DMS 273 (cell line): Measurements from ENCODE around the gene ACOX2.

ENCODE experiments used
- DNase-seq: peaks from one replicate; lab custom pipeline; 2025; ENCODE audit not compliant: unreplicated experiment; lab: John Stamatoyannopoulos, UW

Gene ACOX2

GRCh38 chr3:58567251-58567515 is 30.2 kb upstream of the ACOX2 start:
- DNase-seq = no peak

- no peak for DNase-seq
Measured at GRCh38 chr3:58566398-58567250, 29.6 kb upstream of the ACOX2 start.

DNA sequence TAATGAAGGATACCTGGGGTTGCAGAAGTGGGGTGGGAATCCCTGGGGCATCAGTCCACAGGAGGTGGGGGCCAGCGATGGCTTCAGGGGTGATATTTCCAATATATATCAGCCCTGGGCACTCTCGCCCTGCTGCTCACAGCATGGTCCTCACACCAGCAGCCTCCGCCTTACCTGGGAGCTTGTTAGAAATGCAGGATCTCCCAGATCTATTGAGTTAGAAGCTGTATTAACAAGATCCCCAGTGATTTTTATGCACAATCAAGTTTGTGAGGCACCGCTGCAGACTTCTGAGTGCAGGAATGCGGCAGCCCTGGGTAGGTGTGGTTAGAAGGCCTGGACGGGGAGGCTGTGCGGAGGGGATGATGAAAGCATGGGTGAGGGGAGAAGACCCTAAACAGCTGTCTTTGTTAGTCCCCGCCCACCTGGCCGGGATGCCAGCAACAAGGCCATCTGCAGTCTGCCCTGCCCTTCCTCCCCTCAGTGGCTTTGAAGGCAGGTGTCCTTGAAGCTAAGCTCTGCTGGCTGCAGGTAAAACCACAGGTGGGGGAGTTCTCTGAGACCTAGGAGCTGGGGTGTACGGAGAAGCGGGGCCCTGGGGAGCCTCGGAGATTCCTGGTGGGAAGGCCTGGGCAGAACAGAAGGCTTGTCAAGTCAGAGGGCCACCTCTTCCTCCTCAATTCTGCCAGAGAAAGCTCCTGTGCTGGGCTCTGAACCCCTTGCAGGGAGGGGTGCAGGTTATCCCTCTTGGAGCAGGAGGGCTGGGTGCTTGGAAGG is 28.8 kb upstream of the ACOX2 start:
- DNase-seq = no peak

- DNase-seq = no peak
Measured at GRCh38 chr3:58564456-58565160, 27.6 kb upstream of the ACOX2 start.

- no peak for DNase-seq
Measured at GRCh38 chr3:58564054-58564453, 27.1 kb upstream of the ACOX2 start.

DNA sequence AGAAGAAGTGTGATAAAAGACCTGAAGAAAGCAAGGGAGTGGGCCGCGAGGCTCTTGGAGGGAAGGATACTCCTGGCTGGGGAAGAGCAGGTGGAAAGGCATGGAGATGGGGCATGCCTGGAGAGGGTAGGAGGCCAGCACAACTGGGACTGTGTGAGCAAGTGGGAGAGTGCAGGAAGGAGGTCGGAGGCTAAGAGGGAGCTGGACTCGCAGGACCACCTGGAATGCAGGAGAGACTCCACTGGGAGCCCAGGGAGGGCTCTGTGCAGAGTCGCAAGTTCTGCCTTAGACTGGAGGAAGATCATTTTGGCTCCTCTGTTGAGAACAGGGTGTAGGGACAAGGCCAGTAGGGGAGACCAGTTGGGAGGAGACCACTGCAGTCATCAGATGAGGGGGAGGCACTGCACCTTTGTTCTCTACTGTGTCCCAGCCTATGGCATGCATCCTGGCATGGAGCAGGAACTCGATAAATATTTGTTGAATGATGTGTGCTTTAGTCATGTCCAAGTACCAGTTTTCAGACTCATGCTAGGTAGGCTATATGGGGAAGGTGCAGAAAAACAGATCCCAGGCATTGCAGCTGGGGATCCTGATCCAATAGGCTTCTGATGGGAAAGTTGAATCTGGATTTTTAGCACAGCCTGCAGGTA is 26.5 kb upstream of the ACOX2 start:
- DNase-seq = no peak

- no peak for DNase-seq
Measured at GRCh38 chr3:58562498-58562897, 25.5 kb upstream of the ACOX2 start.

- DNase-seq = peak; percentile 39
Measured at GRCh38 chr3:58560771-58561311, 23.9 kb upstream of the ACOX2 start.

- no peak for DNase-seq
Measured at GRCh38 chr3:58559586-58559985, 22.6 kb upstream of the ACOX2 start.

DNA sequence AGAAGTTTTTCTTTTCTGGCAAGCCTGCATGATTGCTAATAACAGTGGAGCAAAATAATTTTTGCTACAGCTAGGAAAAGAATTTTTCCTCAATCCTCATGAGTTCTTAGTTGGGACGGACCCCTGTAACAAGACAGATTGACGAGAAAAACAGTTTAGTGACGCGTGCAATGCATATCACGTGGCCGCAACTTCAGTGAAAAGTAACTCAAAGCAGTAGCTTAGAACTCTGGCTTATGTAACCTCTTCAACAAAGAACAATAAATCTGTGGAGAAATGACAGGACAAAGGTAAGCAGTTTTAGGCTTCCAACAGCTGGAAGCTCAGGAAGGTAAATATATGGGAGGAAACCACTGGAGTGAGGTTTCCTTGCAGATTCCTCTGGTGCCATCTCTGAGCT is 20.5 kb upstream of the ACOX2 start:
- peak; percentile 41 for DNase-seq

DNA sequence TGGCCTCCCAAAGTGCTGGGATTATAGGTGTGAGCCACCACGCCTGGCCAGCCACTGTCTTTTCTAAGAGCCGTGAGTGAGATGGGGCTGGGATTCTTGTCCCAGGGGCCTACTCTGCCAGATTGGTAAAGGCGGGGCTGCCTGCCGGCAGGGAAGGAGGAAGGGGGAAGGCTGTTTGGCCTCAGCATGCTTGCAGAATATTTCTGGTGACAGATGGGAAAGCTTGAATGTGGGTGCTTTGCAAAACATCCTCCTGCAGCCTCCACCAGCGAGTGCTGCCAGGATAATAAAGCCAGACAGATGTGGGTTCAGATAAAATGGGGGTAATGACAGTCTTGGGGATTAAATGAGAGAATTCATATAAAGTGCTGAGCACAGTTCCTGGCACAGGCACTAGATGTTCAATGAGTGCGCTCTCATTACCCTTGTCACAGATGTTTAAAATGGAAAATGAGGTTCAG is 19.8 kb upstream of the ACOX2 start:
- peak; percentile 96 for DNase-seq

DNA sequence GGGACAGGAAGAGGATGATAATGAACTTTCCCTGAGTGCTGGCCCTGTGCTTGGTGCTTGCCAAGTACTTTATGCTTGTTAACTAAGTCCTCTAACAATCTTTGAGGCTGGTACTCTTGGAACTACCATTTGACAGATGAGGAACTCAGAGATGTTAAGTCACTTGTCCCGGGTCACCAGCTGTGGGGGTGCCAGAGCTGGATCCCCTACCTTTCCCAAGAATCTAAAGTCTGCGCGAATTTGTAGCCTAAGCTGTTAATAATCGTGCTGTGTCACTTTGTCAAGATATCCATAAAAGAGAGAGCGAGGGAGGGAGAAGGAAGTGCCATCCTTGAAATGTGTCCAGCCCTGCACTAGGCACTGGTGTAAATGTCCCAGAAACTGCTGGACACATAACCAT is 19.0 kb upstream of the ACOX2 start:
- no peak for DNase-seq

DNA sequence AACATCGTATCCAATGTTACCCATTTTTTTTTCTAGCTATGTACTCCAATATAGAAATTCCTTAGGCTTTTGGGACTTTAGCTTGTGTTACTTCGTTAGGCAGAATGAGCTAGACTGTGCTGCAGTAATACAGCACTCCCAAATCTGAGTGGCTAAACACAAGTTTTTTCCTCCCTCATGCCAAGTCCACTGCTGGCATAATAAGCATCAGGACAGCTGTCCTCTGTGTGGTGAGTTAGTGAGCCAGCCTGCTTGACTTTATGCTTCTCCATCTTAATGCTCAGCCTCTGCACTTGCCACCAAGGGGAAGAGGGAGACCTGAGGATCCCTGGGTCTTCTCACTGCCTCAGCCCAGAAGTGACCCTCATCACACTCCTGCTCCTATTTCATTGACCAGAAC is 18.2 kb upstream of the ACOX2 start:
- DNase-seq = peak; percentile 35

GRCh38 chr3:58553003-58553402 is 16.0 kb upstream of the ACOX2 start:
- DNase-seq = no peak

- DNase-seq = no peak
Measured at GRCh38 chr3:58551636-58552180, 14.7 kb upstream of the ACOX2 start.

GRCh38 chr3:58544541-58544940 is 7.6 kb upstream of the ACOX2 start:
- DNase-seq = no peak

- no peak for DNase-seq
Measured at GRCh38 chr3:58540176-58540858, 3.3 kb upstream of the ACOX2 start.

- DNase-seq = no peak
Measured at GRCh38 chr3:58539626-58540025, 2.6 kb upstream of the ACOX2 start.

DNA sequence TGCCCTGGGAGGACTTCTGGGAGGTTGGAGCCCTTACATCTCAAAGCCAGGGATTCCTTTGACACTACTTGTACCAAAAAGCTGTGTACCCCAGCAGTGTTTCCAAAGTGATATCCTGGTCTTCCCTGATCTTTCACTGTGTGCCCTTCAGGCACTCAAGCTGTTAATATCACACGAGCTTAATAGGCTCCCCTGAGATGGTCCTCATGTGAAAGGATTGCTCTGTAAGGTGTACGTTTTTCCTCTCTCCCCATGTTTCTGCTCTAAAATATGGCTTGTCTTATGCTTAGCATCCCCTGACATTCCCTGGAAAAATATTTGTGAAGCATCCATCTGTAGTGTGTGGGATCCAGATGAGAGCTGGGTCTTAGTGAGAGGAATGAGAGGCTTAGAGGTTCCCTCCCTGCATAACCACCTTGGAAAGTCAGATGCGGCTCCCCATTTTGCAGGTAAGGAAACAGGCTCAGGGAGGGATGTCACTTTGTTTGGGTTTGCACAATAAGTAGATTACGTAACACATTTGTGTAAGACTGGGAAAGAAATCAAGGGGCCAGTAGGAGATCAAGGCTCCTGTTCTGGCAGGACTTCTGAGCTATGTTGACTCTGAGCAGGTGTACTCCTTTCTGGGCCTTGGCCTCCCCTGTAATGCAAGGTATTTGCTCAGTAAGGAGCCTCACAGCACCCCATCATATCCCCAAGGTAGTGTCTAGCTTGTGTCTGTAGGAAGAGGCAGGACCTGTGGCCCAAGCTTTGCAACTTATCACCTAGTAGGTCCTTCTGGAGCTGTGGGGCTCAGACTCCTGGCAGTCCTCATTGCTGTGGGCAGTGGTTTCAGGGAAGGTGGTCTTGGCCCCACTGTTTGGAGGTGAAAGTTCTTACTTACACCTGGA is 667 bp upstream of the ACOX2 start:
- no peak for DNase-seq
